GM21723 (cell line): ENCODE measurements around the gene PRB3.

ENCODE experiments used
- ATAC-seq: cut with Tn5 transposase; IDR thresholded peaks from one replicate; pipeline ENCODE4 v1.9.1; 2021; ENCODE audit warnings: mild to moderate bottlenecking, moderate library complexity; ENCODE audit not compliant: unreplicated experiment

The PRB3 gene

DNA sequence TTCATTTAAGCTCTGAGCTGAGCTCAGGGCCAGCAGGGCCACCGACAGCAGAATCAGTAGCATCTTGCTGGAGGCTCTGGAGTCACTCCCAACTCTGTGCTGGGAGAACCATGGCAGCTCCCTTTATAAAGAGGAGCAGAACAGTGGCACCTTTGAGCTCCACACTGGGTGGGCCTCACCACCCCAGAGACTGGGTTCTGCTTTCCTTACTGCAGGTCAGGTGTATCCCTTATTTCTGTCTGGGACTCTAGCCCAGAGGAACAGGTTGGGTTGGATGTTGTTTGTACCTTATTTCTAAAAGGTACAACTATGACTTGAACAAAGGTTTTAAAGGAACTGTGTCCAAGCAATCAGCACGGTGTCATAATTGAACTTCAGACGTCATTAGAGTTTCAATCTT is at the start of gene PRB3:
Gene PRB3, minus strand, starts transcription at position 101 of the 400 bp plus-strand sequence. Its CDS starts 38 bp downstream, at position 63.
- no peak for ATAC-seq

DNA sequence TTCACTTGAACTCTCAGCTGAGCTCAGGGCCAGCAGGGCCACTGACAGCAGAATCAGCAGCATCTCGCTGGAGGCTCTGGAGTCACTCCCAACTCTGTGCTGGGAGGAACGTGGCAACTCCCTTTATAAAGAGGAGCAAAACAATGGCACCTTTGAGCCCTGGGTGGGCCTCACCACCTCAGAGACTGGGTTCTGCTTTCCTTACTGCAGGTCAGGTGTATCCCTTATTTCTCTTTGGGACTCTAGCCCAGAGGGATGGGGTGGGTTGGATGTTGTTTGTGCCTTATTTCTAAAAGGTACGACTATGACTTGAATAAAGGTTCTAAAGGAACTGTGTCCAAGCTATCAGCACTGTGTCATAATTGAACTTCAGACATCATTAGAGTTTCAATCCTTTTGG is 40.8 kb upstream of the PRB3 start, which contains the start of gene PRB4:
Gene PRB4, minus strand, starts transcription at position 101 of the 400 bp plus-strand sequence. Its CDS starts 38 bp downstream, at position 63.
- no peak for ATAC-seq

DNA sequence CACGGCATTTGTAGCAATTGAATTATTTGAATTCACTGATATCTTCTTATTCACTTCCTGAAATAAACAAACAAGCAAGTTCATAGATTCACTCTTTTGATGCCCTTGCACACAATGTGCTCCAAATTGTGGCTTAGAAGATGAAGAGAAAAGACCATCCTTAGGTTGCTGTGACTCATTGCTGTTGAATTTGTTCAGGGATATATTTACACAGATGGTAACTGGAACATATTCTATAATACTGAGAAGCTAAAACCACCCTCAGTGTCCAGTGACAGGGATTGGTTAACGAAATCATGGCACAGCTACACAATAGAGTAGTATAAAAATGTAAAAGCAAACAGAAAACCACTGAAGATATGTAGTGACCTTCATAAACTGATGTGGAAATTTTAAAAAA is 37.6 kb upstream of the PRB3 start:
- no peak for ATAC-seq

DNA sequence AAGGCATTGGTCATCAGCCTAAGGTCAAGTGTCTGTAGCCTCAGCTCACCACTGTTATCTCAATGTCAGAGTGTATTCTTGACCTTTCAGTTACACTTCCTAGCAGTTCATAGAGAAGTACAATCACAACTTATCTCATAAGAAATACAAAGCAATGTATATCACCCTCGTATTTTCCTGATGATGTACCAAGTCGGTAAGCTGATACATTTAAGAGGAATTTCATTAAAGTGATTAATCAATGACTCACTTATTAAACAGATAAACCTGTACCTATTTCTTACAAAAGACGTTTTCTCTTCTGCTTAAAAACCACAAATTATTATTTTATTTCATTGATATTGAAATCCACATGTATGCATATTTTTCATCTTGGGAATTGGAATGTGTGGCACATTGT is 3.9 kb upstream of the PRB3 start:
- ATAC-seq = no peak

DNA sequence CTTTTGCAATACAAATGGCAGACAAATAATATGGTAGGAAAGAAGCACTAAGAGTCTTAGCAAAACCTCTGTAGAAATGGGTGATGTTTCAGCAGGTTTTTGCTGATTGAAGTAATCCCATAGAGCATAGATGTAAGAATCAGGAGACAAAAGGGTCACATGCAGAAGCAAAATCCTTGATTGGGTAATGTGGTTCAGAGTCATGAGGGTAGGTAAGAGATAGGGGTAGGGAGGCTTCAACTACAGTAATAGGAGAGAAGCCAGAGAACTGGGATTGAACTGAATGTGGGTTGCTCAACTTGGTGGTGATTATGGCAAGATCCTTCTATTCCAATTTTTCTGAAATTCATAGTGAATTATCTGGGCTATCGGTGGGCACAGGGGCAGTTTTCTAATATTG is 5.0 kb downstream of the PRB3 start:
- ATAC-seq = no peak

DNA sequence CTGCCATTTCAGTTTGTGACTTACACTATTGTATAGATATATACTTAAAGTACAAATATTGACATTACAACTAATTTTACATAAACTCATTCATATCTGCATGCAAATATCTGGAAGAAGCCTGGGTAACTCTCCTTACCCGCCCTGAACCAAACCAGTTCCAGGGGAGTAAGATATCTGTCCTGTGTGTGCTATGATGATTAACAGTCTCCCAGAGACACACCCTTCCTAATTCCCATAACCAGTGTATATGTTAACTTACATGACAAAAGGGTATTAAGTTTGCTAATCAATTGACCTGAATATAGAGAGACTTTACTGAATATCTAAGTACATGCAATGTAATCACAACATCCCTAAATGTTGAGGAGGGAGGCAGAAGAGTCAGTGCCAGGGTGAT is 23.0 kb downstream of the PRB3 start:
- no peak for ATAC-seq

DNA sequence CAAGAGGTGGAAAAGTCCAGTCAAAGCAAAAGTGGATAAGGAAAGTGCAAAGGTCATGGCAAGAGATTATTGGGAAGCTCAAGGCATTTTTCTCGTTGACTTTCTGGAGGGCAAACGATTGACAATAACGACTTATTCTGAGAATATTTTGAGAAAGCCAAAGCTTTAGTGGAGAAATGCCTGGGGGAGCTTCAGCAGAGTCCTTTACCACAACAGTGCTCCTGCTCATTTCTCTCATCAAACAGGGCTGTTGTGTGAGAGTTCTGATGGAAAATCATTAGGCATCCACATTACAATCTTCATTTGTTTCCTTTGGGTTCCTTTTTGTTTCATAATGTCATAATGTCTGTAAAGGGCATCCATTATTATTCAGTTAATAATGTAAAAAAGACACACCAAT is 26.9 kb downstream of the PRB3 start:
- ATAC-seq = no peak

DNA sequence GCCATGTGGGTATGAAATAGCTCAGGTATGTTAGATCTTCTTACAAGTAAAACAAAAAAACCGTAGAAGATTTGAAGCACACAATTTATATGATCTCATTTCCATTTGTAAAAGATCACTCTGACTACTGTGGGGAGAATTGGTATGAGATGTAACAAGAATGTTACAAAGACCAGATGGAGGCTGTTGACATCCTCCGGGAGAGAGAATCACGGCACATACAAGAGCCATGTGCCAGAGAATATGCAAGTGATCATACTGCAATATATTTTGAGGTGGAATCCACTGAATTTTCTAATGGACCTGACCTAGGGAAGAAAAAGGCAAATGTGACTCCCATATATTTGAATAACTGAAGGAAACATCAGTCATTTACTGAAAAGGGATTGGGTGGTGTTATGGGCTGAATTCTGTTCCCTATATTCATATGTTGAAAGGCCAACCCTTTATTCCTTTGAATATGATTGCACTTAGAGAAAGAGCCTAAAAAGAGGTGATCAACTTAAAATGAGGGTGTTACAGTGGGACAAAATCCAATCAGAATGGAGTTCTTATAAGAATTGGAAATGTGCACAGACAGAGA is 29.1 kb downstream of the PRB3 start:
- ATAC-seq = no peak

DNA sequence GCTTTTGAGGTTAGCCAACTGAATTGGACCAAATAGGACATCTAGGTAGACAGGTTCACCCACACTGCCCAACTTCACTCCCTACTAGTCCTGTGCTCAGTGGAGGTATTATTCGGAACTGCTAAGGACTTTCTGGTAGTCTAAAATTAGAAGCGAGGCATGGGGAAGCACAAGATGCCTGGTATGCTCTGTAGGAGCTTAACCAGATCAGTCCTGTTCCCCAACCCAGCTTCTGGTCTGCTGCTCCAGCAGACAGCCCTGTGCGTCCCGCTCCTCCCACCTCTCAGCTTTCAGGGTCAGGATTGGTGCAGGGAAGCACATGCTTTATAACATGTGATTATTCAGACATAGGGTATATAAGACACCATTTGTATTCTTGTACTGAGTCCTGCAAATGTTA is 31.2 kb downstream of the PRB3 start:
- no peak for ATAC-seq

DNA sequence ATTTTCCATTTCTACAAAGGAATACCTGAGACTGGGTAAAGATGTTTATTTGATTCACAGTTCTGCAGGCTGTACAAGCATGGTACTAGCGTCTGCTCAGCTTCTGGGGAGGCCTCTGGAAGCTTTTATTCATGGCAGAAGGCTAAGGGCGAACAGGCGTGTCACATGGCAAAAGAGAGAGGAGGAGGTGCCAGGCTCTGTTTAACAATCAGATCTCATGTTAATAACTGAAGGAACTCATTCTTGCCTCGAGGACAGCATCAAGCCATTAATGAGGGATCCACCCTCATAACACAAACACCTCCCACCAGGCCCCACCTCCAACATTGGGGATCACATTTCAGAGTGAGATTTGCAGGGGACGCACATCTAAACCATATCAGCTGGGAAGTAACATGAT is 36.0 kb downstream of the PRB3 start:
- no peak for ATAC-seq

DNA sequence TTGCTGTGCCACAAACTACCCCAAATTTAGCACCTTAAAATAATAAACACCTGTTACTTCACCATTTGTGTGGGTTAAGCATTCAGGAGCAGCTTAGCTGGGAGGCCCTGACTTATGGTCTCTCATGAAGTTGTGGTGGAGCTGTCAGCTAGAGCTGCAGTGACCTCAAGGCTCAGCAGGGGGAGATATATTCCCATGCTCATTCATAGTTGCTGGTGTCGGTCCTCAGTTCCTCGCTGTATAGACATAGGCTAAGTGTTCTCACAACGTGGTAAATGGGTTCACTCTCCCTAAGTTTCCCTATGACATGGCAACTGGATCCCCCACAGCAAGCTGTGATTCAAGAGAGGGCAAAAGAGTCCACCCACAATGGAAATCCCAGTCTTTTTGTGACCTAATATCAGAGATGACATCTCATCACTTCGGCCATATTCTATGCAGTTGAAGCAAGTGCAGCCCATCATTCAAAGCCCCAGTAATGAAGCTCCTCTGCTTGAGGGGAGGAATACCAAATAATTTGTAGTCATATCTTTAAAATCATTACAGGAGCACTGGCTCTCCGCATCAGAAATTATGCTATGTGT is 41.1 kb downstream of the PRB3 start:
- peak; percentile 78 for ATAC-seq

DNA sequence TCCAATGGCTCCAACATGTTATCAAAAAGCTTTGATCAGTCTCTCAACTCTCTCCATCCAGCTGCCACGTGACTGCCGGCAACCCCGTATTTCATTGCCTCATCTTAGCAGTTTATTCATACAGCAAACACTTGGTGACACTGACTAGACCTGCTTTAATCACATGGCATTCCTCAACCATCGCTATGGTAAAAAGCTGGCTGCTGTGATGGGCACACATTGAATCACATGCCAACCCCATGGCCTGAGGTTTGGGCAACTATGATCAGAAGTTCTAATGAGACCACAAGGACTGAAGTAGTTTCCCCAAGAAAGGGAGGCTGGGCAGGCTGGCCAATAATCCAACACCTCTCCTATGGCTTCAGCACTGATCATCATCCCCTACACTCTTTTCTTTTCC is 42.1 kb downstream of the PRB3 start:
- no peak for ATAC-seq
